Colonic mucosa (tissue), 4 donors: ENCODE measurements around the gene OPCML. TPM values are rescaled to one million over a fixed set of nuclear protein-coding genes. Genes with fewer than 3 reads are reported as not detected.

Experiments
- DNase-seq: peaks from one replicate; pipeline ENCODE4 v3.0.0-alpha.2; 2020
- H3K27ac ChIP-seq: fragments of 200-600 bp; one replicate; pipeline ENCODE4 v1.8.0; 2021
- H3K27me3 ChIP-seq: fragments of 200-600 bp; one replicate; pipeline ENCODE4 v1.8.0; 2021
- H3K36me3 ChIP-seq: fragments of 200-600 bp; one replicate; pipeline ENCODE4 v1.8.0; 2021
- H3K4me1 ChIP-seq: fragments of 200-600 bp; one replicate; pipeline ENCODE4 v1.8.0; 2021; ENCODE audit warnings: mild to moderate bottlenecking
- H3K4me3 ChIP-seq: fragments of 200-600 bp; one replicate; pipeline ENCODE4 v1.8.0; 2021
- H3K9ac ChIP-seq, 2 donors: one replicate each; pipeline ENCODE4 v1.7.0; 2013; ENCODE audit warnings: control low read depth in 2 of 2, low read depth in 2 of 2, low read length in 2 of 2
- H3K9me3 ChIP-seq: fragments of 200-600 bp; one replicate; pipeline ENCODE4 v1.8.0; 2021
- intact Hi-C: fragments of 100-400 bp; cut with DNase I; formaldehyde crosslinking; loops from one replicate; pipeline ENCODE4 v1.14.1; 2022
- total RNA-seq, 2 donors: library from RNA; stranded (reverse); fragmentation: NEBNext Ultra II Directional in 1 of 2; extraction: Animal tissue kit (Norgen Biotek cat#: 25700) in 1 of 2; gene quantifications; one replicate each; pipeline ENCODE4 v1.2.1, GENCODE V29; 2021
- TF ChIP-seq, protein P1 (sequence below): fragments of 200-600 bp; IDR thresholded peaks from one replicate; pipeline ENCODE4 v1.8.0; 2022; ENCODE audit warnings: antibody characterized with exemption, mild to moderate bottlenecking
- donor health status: healthy.
- donor health status: DM: no; HTN: no; CAD: no.
- donor health status: DM: no; HTN: no; CAD: no.

The OPCML gene
- total RNA-seq, 2 donors from 2014 or later, result 0.08 TPM; not detected in 1

- DNase-seq, result no peak
- Histone ChIP-seq H3K9me3 (no peaks in the 10 kb centered on the region), H3K36me3 (no peaks in the 10 kb centered on the region), H3K27ac (no peak overlapping the region), H3K27me3 (no peaks in the 10 kb centered on the region), H3K9ac (no peak overlapping the region), H3K4me1 (no peaks in the 10 kb centered on the region), H3K4me3 (no peak overlapping the region)
- TF ChIP-seq, protein P1, sequence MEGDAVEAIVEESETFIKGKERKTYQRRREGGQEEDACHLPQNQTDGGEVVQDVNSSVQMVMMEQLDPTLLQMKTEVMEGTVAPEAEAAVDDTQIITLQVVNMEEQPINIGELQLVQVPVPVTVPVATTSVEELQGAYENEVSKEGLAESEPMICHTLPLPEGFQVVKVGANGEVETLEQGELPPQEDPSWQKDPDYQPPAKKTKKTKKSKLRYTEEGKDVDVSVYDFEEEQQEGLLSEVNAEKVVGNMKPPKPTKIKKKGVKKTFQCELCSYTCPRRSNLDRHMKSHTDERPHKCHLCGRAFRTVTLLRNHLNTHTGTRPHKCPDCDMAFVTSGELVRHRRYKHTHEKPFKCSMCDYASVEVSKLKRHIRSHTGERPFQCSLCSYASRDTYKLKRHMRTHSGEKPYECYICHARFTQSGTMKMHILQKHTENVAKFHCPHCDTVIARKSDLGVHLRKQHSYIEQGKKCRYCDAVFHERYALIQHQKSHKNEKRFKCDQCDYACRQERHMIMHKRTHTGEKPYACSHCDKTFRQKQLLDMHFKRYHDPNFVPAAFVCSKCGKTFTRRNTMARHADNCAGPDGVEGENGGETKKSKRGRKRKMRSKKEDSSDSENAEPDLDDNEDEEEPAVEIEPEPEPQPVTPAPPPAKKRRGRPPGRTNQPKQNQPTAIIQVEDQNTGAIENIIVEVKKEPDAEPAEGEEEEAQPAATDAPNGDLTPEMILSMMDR, result no peak
- intact Hi-C loops, result no loop called here
These were observed 1074.9 kb downstream of the OPCML start for GRCh38 chr11:132457445-132457844.

GRCh38 chr11:132456751-132457328 lies 1075.5 kb downstream of the OPCML start:
- no peaks in the 10 kb centered on the region for H3K27me3 ChIP-seq
- no peaks in the 10 kb centered on the region for H3K4me1 ChIP-seq
- no peaks in the 10 kb centered on the region for H3K9me3 ChIP-seq
- intact Hi-C loops, result no loop called here
- TF ChIP-seq, protein P1, result no peak
- no peak overlapping the region for H3K9ac ChIP-seq
- H3K4me3 ChIP-seq, result no peak overlapping the region
- H3K27ac ChIP-seq, result no peak overlapping the region
- DNase-seq, result no peak
- H3K36me3 ChIP-seq, result no peaks in the 10 kb centered on the region

DNA sequence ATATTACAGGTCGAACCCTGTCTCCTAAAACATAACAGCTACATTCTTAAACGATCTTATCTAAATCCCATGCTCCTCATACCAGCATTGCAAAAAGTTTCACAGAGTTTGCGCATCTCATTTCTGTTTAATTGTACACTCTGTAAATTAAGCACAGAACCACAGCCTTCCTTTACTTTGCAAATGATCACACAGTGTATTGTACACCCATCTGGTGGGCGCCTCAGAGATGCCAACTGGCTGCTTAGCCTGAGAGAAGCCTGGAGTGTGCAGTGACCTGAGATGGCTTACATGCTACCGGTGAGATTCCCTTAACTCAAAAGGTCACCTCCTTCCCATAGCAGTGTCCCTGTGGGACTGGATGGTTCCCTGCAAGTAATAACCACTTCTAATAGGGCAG lies 1077.3 kb downstream of the OPCML start:
- H3K9me3 ChIP-seq, result no peaks in the 10 kb centered on the region
- no peak overlapping the region for H3K9ac ChIP-seq
- H3K27ac ChIP-seq, result no peak overlapping the region
- H3K4me1 ChIP-seq, result no peaks in the 10 kb centered on the region
- TF ChIP-seq, protein P1, result no peak
- H3K36me3 ChIP-seq, result no peaks in the 10 kb centered on the region
- no peaks in the 10 kb centered on the region for H3K27me3 ChIP-seq
- DNase-seq, result no peak
- no peak overlapping the region for H3K4me3 ChIP-seq
- intact Hi-C loops, result no loop called here

GRCh38 chr11:132453406-132453805 lies 1078.9 kb downstream of the OPCML start:
- no peak for DNase-seq
- intact Hi-C loops, result no loop called here
- Histone ChIP-seq H3K27me3 (no peaks in the 10 kb centered on the region), H3K9me3 (no peaks in the 10 kb centered on the region), H3K4me3 (no peak overlapping the region), H3K27ac (no peak overlapping the region), H3K9ac (no peak overlapping the region), H3K36me3 (no peaks in the 10 kb centered on the region), H3K4me1 (no peaks in the 10 kb centered on the region)
- TF ChIP-seq, protein P1, result no peak

- H3K4me1 ChIP-seq, result no peaks in the 10 kb centered on the region
- TF ChIP-seq, protein P1, result no peak
- H3K27me3 ChIP-seq, result no peaks in the 10 kb centered on the region
- H3K36me3 ChIP-seq, result no peaks in the 10 kb centered on the region
- H3K4me3 ChIP-seq, result no peak overlapping the region
- no peak for DNase-seq
- no peak overlapping the region for H3K9ac ChIP-seq
- H3K27ac ChIP-seq, result no peak overlapping the region
- intact Hi-C loops, result no loop called here
- H3K9me3 ChIP-seq, result no peaks in the 10 kb centered on the region
These were observed 1079.7 kb downstream of the OPCML start for GRCh38 chr11:132452616-132453015.
